ENCODE results near the gene COQ6.
A peak's percentile ranks its signal among the peaks of the same experiment; 100 is the strongest.

COQ6 gene

GRCh38 chr14:73953731-73954130 lies 3.6 kb downstream of the COQ6 start:
- no peak overlapping the region for H3K4me3 ChIP-seq (ENCODE audit: low read length)
- no peak for DNase-seq (ENCODE audit: low read depth)
- TF ChIP-seq, protein P1, sequence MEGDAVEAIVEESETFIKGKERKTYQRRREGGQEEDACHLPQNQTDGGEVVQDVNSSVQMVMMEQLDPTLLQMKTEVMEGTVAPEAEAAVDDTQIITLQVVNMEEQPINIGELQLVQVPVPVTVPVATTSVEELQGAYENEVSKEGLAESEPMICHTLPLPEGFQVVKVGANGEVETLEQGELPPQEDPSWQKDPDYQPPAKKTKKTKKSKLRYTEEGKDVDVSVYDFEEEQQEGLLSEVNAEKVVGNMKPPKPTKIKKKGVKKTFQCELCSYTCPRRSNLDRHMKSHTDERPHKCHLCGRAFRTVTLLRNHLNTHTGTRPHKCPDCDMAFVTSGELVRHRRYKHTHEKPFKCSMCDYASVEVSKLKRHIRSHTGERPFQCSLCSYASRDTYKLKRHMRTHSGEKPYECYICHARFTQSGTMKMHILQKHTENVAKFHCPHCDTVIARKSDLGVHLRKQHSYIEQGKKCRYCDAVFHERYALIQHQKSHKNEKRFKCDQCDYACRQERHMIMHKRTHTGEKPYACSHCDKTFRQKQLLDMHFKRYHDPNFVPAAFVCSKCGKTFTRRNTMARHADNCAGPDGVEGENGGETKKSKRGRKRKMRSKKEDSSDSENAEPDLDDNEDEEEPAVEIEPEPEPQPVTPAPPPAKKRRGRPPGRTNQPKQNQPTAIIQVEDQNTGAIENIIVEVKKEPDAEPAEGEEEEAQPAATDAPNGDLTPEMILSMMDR (conservative IDR thresholded peaks at IDR 0.05; ENCODE audit: low read depth, low read length) = no peak

GRCh38 chr14:73955674-73956073 lies 5.6 kb downstream of the COQ6 start:
- no peak for DNase-seq (ENCODE audit: low read depth)
- H3K4me3 ChIP-seq (ENCODE audit: low read length) = no peak overlapping the region
- TF ChIP-seq, protein P1 (conservative IDR thresholded peaks at IDR 0.05; ENCODE audit: low read depth, low read length) = no peak

DNA sequence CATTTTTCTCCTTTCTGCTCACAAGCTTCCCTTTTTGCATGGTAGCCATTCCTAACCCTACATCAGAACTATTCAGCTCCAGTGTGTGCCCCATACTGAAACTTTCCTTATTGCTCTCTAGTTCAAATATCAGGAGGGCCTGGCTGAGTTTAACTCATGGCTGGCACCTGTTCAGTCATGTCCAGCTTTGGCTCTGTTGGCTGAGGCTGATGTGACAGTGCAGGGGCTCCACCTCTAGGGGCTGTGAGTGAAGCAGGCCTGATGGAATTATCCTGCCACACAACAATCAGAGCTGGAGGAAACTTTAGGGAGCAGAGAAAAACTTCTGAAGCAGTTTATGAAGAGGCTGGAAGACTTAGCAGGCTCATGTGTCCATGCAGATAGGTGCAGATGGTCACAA lies 8.5 kb downstream of the COQ6 start:
- DNase-seq (ENCODE audit: low read depth) = no peak
- TF ChIP-seq, protein P1 (conservative IDR thresholded peaks at IDR 0.05; ENCODE audit: low read depth, low read length) = no peak
- no peak overlapping the region for H3K4me3 ChIP-seq (ENCODE audit: low read length)

GRCh38 chr14:73961192-73961591 lies 11.1 kb downstream of the COQ6 start:
- no peak for DNase-seq (ENCODE audit: low read depth)
- TF ChIP-seq, protein P1 (conservative IDR thresholded peaks at IDR 0.05; ENCODE audit: low read depth, low read length) = no peak
- no peak overlapping the region for H3K4me3 ChIP-seq (ENCODE audit: low read length)

DNA sequence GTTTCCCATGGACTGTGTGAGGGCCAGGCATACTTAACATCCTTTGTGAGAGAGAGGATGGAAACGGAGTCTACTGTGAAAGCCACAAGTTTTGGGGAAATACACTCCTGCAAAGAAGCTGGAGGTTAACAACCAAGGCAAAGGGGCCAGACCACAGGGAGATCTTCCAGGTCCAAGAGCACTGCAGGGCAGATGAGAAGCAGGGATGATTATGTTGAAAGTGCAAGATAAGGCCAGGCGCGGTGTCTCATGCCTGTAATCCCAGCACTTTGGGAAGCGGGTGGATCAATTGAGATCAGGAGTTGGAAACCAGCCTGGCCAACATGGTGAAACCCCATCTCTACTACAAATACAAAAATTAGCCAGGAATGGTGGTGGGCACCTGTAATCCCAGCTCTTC lies 15.1 kb downstream of the COQ6 start:
- DNase-seq (ENCODE audit: low read depth) = no peak
- TF ChIP-seq, protein P1 (conservative IDR thresholded peaks at IDR 0.05; ENCODE audit: low read depth, low read length) = no peak
- no peak overlapping the region for H3K4me3 ChIP-seq (ENCODE audit: low read length)

DNA sequence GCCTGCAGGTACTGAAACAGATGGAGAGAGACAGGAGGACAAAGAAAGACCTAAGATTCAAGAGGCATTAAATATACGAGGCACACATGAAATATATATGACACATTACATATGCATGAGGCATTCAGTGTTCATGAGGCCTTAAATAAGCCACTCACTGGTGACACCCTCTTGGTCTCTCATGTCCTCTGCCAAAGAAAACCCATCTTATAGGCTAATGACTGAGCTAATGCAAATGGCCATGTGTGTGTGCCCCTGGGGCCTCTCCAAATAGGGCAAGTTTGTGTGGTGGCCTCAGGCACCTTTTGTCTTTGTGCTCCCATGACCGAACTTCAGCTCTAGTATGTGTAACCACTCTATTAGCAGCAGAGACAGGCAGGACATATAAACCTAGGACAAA lies 18.8 kb downstream of the COQ6 start:
- no peak for DNase-seq (ENCODE audit: low read depth)
- TF ChIP-seq, protein P1 (conservative IDR thresholded peaks at IDR 0.05; ENCODE audit: low read depth, low read length) = no peak
- no peak overlapping the region for H3K4me3 ChIP-seq (ENCODE audit: low read length)

DNA sequence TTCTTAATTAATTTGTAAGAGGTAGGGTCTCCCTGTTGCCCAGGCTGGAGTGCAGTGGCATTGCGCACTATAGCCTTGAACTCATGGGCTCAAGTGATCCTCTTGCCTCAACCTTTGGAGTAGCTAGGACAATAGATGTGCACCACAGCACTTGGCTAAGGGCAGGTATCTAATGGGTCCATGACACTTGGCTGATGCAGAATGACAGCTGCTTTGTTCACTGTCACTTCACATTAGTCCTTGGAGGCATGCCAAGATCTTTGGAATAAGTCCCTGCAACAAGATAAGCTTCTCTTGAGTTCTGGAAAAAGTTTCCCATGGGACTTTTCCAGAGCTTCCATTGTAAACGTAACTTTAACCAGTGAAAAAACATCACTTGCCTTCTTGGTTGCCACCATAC lies 23.4 kb downstream of the COQ6 start:
- peak; percentile 4 for DNase-seq (ENCODE audit: low read depth)
- no peak overlapping the region for H3K4me3 ChIP-seq (ENCODE audit: low read length)
- TF ChIP-seq, protein P1 (conservative IDR thresholded peaks at IDR 0.05; ENCODE audit: low read depth, low read length) = no peak

Measured in retinal pigment epithelial cell (primary cell).